Liver (tissue), 9 donors: ENCODE data around the gene ASAP2. TPM values are rescaled to one million over a fixed set of nuclear protein-coding genes. Genes with fewer than 3 reads are reported as not detected.

Source experiments
- DNase-seq: peaks from one replicate; pipeline ENCODE4 v3.0.0-alpha.2; 2017; ENCODE audit warnings: low spot score
- H3K27ac ChIP-seq, 2 donors: one replicate each; pipeline ENCODE4 v1.7.0; 2013; ENCODE audit warnings: inconsistent platforms in 2 of 2, low read length in 2 of 2, control low read depth in 1 of 2, low read depth in 1 of 2, mild to moderate bottlenecking in 1 of 2
- H3K27me3 ChIP-seq, 4 donors: one replicate each; pipeline versions ENCODE4 v1.6.1 to v1.7.0; 2013; ENCODE audit warnings: low read length in 3 of 4, inconsistent platforms in 1 of 4, mild to moderate bottlenecking in 1 of 4, moderate library complexity in 1 of 4; ENCODE audit not compliant: control insufficient read depth in 4 of 4, insufficient read depth in 4 of 4
- H3K36me3 ChIP-seq, 4 donors: one replicate each; pipeline versions ENCODE4 v1.6.1 to v1.7.0; 2013; ENCODE audit warnings: low read length in 3 of 4, mild to moderate bottlenecking in 3 of 4, low read depth in 1 of 4, moderate library complexity in 1 of 4; ENCODE audit not compliant: control insufficient read depth in 4 of 4, insufficient read depth in 3 of 4
- H3K4me1 ChIP-seq, 4 donors: one replicate each; pipeline versions ENCODE4 v1.6.1 to v1.7.0; 2013; ENCODE audit warnings: low read length in 3 of 4, mild to moderate bottlenecking in 3 of 4, moderate library complexity in 1 of 4; ENCODE audit not compliant: control insufficient read depth in 4 of 4, insufficient read depth in 4 of 4
- H3K4me3 ChIP-seq, 3 donors: one replicate each; pipeline versions ENCODE4 v1.6.1 to v1.7.0; 2013; ENCODE audit warnings: low read length in 3 of 3, control low read depth in 1 of 3, low read depth in 1 of 3, mild to moderate bottlenecking in 1 of 3
- H3K9ac ChIP-seq, 2 donors: one replicate each; pipeline ENCODE4 v1.7.0; 2013; ENCODE audit warnings: low read length in 2 of 2, mild to moderate bottlenecking in 2 of 2, moderate library complexity in 2 of 2, control low read depth in 1 of 2, low read depth in 1 of 2
- H3K9me3 ChIP-seq, 4 donors: one replicate each; pipeline versions ENCODE4 v1.6.1 to v1.7.0; 2013; ENCODE audit warnings: low read length in 3 of 4; ENCODE audit not compliant: control insufficient read depth in 4 of 4
- FOXA1 ChIP-seq: IDR thresholded peaks from 2 replicates; pipeline ENCODE4 v1.6.1; 2016; ENCODE audit warnings: antibody characterized with exemption
- FOXA2 ChIP-seq: IDR thresholded peaks from 2 replicates; pipeline ENCODE4 v1.6.1; 2016; ENCODE audit warnings: antibody characterized with exemption
- GABPA ChIP-seq, 2 donors: IDR thresholded peaks in 1 of 2; conservative IDR thresholded peaks in 1 of 2; 2 replicates each; pipeline ENCODE4 v1.6.1; 2016; ENCODE audit warnings: antibody characterized with exemption in 2 of 2, mild to moderate bottlenecking in 1 of 2, moderate library complexity in 1 of 2
- HNF4A ChIP-seq, 2 donors: conservative IDR thresholded peaks; 2 replicates each; pipeline ENCODE4 v1.6.1; 2016; ENCODE audit warnings: antibody characterized with exemption in 2 of 2, mild to moderate bottlenecking in 2 of 2
- HNF4G ChIP-seq: IDR thresholded peaks from 2 replicates; pipeline ENCODE4 v1.6.1; 2016; ENCODE audit warnings: antibody characterized with exemption
- JUND ChIP-seq, 2 donors: IDR thresholded peaks; 2 replicates each; pipeline ENCODE4 v1.6.1; 2016; ENCODE audit warnings: antibody characterized with exemption in 2 of 2
- MAX ChIP-seq: IDR thresholded peaks from 2 replicates; pipeline ENCODE4 v1.6.1; 2016; ENCODE audit warnings: antibody characterized with exemption
- NR2F2 ChIP-seq: IDR thresholded peaks from 2 replicates; pipeline ENCODE4 v1.6.1; 2016; ENCODE audit warnings: antibody characterized with exemption
- RAD21 ChIP-seq, 2 donors: IDR thresholded peaks; 2 replicates each; pipeline ENCODE4 v1.6.1; 2016; ENCODE audit warnings: antibody characterized with exemption in 2 of 2, mild to moderate bottlenecking in 2 of 2
- REST ChIP-seq: IDR thresholded peaks from 2 replicates; pipeline ENCODE4 v1.6.1; 2016; ENCODE audit warnings: antibody characterized with exemption, mild to moderate bottlenecking
- RXRA ChIP-seq, 2 donors: IDR thresholded peaks; 2 replicates each; pipeline ENCODE4 v1.6.1; 2017 to 2018; ENCODE audit warnings: antibody characterized with exemption in 2 of 2, mild to moderate bottlenecking in 1 of 2
- SP1 ChIP-seq: IDR thresholded peaks from 2 replicates; pipeline ENCODE4 v1.6.1; 2018; ENCODE audit warnings: antibody characterized with exemption, mild to moderate bottlenecking
- TAF1 ChIP-seq: conservative IDR thresholded peaks from 2 replicates; pipeline ENCODE4 v1.6.1; 2016; ENCODE audit warnings: antibody characterized with exemption, mild to moderate bottlenecking
- YY1 ChIP-seq: IDR thresholded peaks from 2 replicates; pipeline ENCODE4 v1.6.1; 2016; ENCODE audit warnings: antibody characterized with exemption, mild to moderate bottlenecking
- WGBS: extraction: QIAGEN DNeasy Blood & Tissue Kit; methylation state at CpG from one replicate; pipeline ENCODE4 v1.1.7; 2013; 5-methylcytosine and 5-hydroxymethylcytosine counted together
- polyA plus RNA-seq, 2 donors: library from polyadenylated mRNA; stranded (reverse) in 1 of 2; unstranded in 1 of 2; fragments of 200-250 nt in 1 of 2; fragments of >200 nt in 1 of 2; fragmentation: Nextera tagmentation in 1 of 2; extraction: Ambion mirVana in 1 of 2; gene quantifications; one replicate each; pipeline versions ENCODE4 v1.2.1 to v1.2.3, GENCODE V29; 2013 to 2015
- total RNA-seq, 2 donors: library from RNA; depleted of rRNA; stranded (reverse); fragments of >200 nt; gene quantifications; one replicate each; pipeline ENCODE4 v1.2.3, GENCODE V29; 2014
- TF ChIP-seq, protein P1 (sequence below): fragments of 150-350 bp; IDR thresholded peaks from 2 replicates; pipeline ENCODE4 v1.5.1; 2017; ENCODE audit warnings: improper control_type of control experiment, low read depth, low read length; ENCODE audit not compliant: missing input control
- TF ChIP-seq, protein P2 (sequence below): IDR thresholded peaks from 2 replicates; pipeline ENCODE4 v1.6.1; 2016; ENCODE audit warnings: antibody characterized with exemption
- TF ChIP-seq, protein P3 (sequence below): IDR thresholded peaks from 2 replicates; pipeline ENCODE4 v1.6.1; 2016; ENCODE audit warnings: antibody characterized with exemption
- donor health status: healthy.
- donor health status: healthy.
- donor health status: healthy.
- donor health status: healthy.
- donor health status: healthy.

Gene ASAP2
- total and polyA plus RNA-seq, 4 donors: 0.36 to 5.9 (median 2.6) TPM

DNA sequence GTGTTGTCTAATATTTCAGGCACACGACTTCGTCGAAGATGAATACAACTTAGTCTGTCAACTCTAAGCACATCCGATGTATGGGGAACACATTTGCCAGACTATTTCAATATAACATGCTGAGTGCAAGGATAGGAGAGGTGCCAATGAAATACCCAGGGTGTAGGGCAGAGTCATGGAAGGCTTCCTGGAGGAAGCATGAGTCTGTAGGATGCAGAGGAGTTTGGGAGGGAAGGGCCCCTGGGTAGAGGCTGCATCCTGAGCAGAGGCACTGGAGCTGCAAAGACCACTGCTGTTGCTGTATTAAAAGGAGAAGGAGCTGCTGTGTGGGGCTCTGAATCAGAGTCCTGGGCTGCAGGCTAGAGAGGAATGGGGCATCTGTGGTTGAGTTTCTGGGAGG is 89.9 kb downstream of the ASAP2 start:
- DNase-seq: no peak
- no peak overlapping the region for H3K9ac ChIP-seq
- no peak overlapping the region for H3K4me3 ChIP-seq
- no peak overlapping the region for H3K27ac ChIP-seq
- TF ChIP-seq NR2F2 (no peak), SP1 (no peak), REST (no peak), RXRA (IDR thresholded peaks at IDR 0.05) (no peak), FOXA2 (no peak), JUND (IDR thresholded peaks at IDR 0.05) (no peak), RAD21 (IDR thresholded peaks at IDR 0.05) (no peak), HNF4G (no peak), FOXA1 (no peak)
- TF ChIP-seq, protein P1, sequence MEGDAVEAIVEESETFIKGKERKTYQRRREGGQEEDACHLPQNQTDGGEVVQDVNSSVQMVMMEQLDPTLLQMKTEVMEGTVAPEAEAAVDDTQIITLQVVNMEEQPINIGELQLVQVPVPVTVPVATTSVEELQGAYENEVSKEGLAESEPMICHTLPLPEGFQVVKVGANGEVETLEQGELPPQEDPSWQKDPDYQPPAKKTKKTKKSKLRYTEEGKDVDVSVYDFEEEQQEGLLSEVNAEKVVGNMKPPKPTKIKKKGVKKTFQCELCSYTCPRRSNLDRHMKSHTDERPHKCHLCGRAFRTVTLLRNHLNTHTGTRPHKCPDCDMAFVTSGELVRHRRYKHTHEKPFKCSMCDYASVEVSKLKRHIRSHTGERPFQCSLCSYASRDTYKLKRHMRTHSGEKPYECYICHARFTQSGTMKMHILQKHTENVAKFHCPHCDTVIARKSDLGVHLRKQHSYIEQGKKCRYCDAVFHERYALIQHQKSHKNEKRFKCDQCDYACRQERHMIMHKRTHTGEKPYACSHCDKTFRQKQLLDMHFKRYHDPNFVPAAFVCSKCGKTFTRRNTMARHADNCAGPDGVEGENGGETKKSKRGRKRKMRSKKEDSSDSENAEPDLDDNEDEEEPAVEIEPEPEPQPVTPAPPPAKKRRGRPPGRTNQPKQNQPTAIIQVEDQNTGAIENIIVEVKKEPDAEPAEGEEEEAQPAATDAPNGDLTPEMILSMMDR: no peak
- WGBS: 97% methylated on average over 4 of the region's 4 CpGs
- H3K27me3 ChIP-seq: no peaks in the 10 kb centered on the region
- peaks cover 0 to 4% (median 3%) of the 10 kb centered on the region in 4 donors for H3K4me1 ChIP-seq
- H3K36me3 ChIP-seq: no peaks in the 10 kb centered on the region
- H3K9me3 ChIP-seq: no peaks in the 10 kb centered on the region

DNA sequence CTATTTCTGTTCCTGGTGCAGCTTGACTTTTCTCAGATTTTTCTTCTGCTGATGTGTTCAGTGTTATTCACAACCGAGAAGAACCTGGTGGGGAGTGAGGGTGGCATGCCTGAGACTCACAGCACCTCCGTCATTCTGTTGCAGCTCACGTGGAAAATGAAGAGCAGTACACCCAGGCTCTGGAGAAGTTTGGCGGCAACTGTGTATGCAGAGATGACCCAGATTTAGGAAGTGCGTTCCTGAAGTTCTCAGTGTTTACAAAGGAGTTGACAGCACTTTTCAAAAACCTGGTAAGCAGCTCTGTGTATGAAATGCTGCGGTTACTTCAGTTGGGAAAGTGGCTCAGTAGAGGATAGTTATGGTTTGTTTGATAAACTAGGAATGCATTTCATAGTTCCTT is 90.5 kb downstream of the ASAP2 start:
- no peak overlapping the region for H3K9ac ChIP-seq
- no peak for DNase-seq
- H3K27me3 ChIP-seq: no peaks in the 10 kb centered on the region
- H3K9me3 ChIP-seq: no peaks in the 10 kb centered on the region
- no peaks in the 10 kb centered on the region for H3K36me3 ChIP-seq
- no peak overlapping the region for H3K27ac ChIP-seq
- H3K4me1 ChIP-seq: peaks cover 0 to 4% (median 3%) of the 10 kb centered on the region in 4 donors
- 92% methylated on average over 6 of the region's 6 CpGs for WGBS
- TF ChIP-seq MAX (no peak), HNF4G (no peak), FOXA1 (no peak), JUND (IDR thresholded peaks at IDR 0.05) (no peak), TAF1 (no peak), HNF4A (conservative IDR thresholded peaks at IDR 0.05) (no peak), NR2F2 (no peak), YY1 (no peak), GABPA (IDR thresholded peaks at IDR 0.05 in 1 of 2, conservative IDR thresholded peaks at IDR 0.05 in 1 of 2) (no peak)
- TF ChIP-seq, protein P2, sequence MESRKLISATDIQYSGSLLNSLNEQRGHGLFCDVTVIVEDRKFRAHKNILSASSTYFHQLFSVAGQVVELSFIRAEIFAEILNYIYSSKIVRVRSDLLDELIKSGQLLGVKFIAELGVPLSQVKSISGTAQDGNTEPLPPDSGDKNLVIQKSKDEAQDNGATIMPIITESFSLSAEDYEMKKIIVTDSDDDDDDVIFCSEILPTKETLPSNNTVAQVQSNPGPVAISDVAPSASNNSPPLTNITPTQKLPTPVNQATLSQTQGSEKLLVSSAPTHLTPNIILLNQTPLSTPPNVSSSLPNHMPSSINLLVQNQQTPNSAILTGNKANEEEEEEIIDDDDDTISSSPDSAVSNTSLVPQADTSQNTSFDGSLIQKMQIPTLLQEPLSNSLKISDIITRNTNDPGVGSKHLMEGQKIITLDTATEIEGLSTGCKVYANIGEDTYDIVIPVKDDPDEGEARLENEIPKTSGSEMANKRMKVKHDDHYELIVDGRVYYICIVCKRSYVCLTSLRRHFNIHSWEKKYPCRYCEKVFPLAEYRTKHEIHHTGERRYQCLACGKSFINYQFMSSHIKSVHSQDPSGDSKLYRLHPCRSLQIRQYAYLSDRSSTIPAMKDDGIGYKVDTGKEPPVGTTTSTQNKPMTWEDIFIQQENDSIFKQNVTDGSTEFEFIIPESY: no peak
- TF ChIP-seq, protein P1: no peak
- TF ChIP-seq, protein P3, sequence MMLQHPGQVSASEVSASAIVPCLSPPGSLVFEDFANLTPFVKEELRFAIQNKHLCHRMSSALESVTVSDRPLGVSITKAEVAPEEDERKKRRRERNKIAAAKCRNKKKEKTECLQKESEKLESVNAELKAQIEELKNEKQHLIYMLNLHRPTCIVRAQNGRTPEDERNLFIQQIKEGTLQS: no peak
- no peak overlapping the region for H3K4me3 ChIP-seq
